AG04450 (cell line): ENCODE results near the gene MIA. TPM values are rescaled to one million over a fixed set of nuclear protein-coding genes. Genes with fewer than 3 reads are reported as not detected.

ENCODE experiments used
- CTCF ChIA-PET: fragments of 300-600, 350-600 bp; formaldehyde crosslinking; extraction: SDS; loops from one replicate; lab custom pipeline; 2022; ENCODE audit warnings: antibody characterized with exemption, inconsistent platforms; lab: Charles Lee
- POLR2A ChIA-PET: fragments of 350-600 bp; formaldehyde crosslinking; extraction: SDS; loops from one replicate; lab custom pipeline; 2021; ENCODE audit warnings: antibody characterized with exemption, inconsistent platforms; lab: Yijun Ruan, JAX
- DNase-seq: peaks from one replicate; pipeline ENCODE4 v3.0.0-alpha.2; 2011; ENCODE audit warnings: low read depth, low spot score
- H3K27ac ChIP-seq: one replicate; pipeline ENCODE4 v1.5.1; 2012; ENCODE audit warnings: low read depth, low read length, control low read depth
- H3K27me3 ChIP-seq: one replicate; pipeline ENCODE4 v1.6.0; 2012; ENCODE audit warnings: low read length; ENCODE audit not compliant: control insufficient read depth, insufficient read depth
- H3K4me3 ChIP-seq: 2 replicates; pipeline ENCODE4 v1.5.1; 2011; ENCODE audit warnings: mild to moderate bottlenecking, low read depth, low read length, control low read depth
- H3K9me3 ChIP-seq: 2 replicates; pipeline ENCODE4 v1.5.1; 2012; ENCODE audit warnings: low read length; ENCODE audit not compliant: control insufficient read depth, insufficient read depth
- polyA plus RNA-seq: library from polyadenylated mRNA; depleted of rRNA; stranded (reverse); fragments of >200 nt; gene quantifications from 2 replicates; pipeline ENCODE4 v1.2.3, GENCODE V29; 2011
- TF ChIP-seq, protein P1 (sequence below): IDR thresholded peaks from 2 replicates; pipeline ENCODE4 v1.5.1; 2011; ENCODE audit warnings: low read depth, low read length, control low read depth, inconsistent platforms

Gene MIA
- polyA plus RNA-seq, 1 experiment, result not detected

DNA sequence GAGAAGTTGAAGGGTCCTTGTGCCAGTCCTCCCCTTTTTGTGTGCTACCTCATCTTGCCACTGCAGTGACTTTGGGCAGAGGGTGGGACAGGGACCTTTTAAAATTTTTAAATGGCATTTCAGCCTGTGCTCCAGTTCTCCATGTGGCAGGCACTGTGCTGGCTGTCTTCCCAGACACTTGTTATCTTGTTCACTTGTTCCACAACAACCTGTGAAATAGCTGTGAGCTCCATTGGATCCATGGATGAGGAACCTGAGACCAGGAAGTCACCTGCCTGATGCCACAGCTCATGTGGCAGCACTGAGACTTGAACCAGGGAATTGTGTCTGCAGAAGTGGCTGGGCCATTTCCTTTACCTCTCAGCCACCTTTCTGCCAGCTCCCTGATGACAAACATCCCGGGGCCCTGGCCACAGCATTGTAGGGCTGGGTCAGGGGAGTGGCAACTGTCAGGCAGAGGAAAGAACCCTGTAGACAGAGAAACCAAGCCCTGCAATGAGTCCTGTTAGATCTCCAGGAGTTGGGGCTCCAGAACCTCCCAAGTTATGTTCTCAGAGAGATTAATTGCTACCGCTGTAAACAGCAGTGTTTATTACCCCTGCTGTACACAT is 30.0 kb downstream of the MIA start:
- DNase-seq, result no peak
- CTCF ChIA-PET, result interaction anchor here (0.7 to 1.4 kb wide), 4 partner anchors 11 to 171 kb away, joined by 3 to 4 read pairs (median 4); partner anchors contain the start of gene MIA
- POLR2A ChIA-PET, result interaction anchor here (0.7 to 1.6 kb wide), 2 partner anchors 28 kb away, joined by 3 to 5 read pairs; no protein-coding TSS in a partner anchor
- H3K4me3 ChIP-seq, result no peak overlapping the region
- no peak overlapping the region for H3K27ac ChIP-seq
- no peaks in the 10 kb centered on the region for H3K27me3 ChIP-seq
- TF ChIP-seq, protein P1, sequence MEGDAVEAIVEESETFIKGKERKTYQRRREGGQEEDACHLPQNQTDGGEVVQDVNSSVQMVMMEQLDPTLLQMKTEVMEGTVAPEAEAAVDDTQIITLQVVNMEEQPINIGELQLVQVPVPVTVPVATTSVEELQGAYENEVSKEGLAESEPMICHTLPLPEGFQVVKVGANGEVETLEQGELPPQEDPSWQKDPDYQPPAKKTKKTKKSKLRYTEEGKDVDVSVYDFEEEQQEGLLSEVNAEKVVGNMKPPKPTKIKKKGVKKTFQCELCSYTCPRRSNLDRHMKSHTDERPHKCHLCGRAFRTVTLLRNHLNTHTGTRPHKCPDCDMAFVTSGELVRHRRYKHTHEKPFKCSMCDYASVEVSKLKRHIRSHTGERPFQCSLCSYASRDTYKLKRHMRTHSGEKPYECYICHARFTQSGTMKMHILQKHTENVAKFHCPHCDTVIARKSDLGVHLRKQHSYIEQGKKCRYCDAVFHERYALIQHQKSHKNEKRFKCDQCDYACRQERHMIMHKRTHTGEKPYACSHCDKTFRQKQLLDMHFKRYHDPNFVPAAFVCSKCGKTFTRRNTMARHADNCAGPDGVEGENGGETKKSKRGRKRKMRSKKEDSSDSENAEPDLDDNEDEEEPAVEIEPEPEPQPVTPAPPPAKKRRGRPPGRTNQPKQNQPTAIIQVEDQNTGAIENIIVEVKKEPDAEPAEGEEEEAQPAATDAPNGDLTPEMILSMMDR, result no peak
- peaks cover 7% of the 10 kb centered on the region; the same call in 1 of the 2 replicates for H3K9me3 ChIP-seq

DNA sequence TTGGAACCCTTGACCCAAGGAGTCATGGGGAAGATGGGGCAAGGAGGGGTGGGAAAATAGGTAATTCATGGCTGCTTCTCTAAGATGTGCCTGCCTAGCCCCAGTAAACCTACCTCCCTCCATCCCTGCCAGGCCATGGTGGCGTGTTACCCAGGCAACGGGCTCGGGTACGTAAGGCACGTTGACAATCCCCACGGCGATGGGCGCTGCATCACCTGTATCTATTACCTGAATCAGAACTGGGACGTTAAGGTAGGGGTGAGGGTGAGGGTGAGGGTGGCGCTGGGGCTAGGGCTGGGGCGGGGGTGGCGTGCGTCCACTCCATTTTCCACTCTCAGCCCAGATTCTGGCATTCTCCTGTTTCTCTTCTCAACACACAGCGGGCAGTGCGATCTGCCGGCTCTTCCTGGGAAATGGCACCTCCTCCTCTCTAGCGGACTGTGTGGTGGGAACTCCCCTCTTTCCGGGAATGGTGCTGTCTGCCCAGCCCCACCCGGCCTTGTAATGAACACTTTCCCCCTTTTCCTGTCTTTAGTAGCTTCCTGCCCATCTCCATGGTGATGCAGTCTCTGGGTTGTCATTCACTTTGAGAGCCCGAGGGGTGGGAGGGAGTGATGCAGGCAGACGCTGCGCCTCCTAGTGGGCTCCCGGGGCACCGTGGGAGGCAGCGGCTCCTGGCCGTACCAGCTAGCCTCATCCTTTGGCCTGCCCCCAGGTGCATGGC is 31.3 kb downstream of the MIA start:
- Histone ChIP-seq H3K4me3 (peak overlapping the region; percentile 35), H3K27me3 (no peaks in the 10 kb centered on the region), H3K27ac (peak overlapping the region; percentile 39), H3K9me3 (peaks cover 7% of the 10 kb centered on the region; the same call in 1 of the 2 replicates)
- ChIA-PET POLR2A (interaction anchor here (0.6 to 1.6 kb wide), 6 partner anchors 8 to 168 kb away, joined by 3 to 8 read pairs (median 4); partner anchors contain the start of gene EGLN2), CTCF (interaction anchor here (0.6 to 1.6 kb wide), 18 partner anchors 10 to 192 kb away, joined by 3 to 15 read pairs (median 4); no protein-coding TSS in a partner anchor)
- peak; percentile 77 for DNase-seq
- TF ChIP-seq, protein P1, result peak; percentile 94

- H3K27ac ChIP-seq, result peak overlapping the region; percentile 31
- H3K27me3 ChIP-seq, result no peaks in the 10 kb centered on the region
- DNase-seq, result no peak
- peaks cover 7% of the 10 kb centered on the region; the same call in 1 of the 2 replicates for H3K9me3 ChIP-seq
- TF ChIP-seq, protein P1, result peak; percentile 33
- CTCF ChIA-PET, result interaction anchor here (0.6 to 1.6 kb wide), 11 partner anchors 9 to 149 kb away, joined by 3 to 15 read pairs (median 6); no protein-coding TSS in a partner anchor
- H3K4me3 ChIP-seq, result no peak overlapping the region
- POLR2A ChIA-PET, result interaction anchor here (0.6 to 1.6 kb wide), 5 partner anchors 9 to 169 kb away, joined by 3 to 8 read pairs (median 4); partner anchors contain the start of gene EGLN2
Observed at GRCh38 chr19:40807147-40808020, 32.1 kb downstream of the MIA start.

- no peak for DNase-seq
- Histone ChIP-seq H3K27ac (no peak overlapping the region), H3K27me3 (no peaks in the 10 kb centered on the region), H3K9me3 (peaks cover 7% of the 10 kb centered on the region; the same call in 1 of the 2 replicates), H3K4me3 (no peak overlapping the region)
- POLR2A ChIA-PET, result no interaction called here
- CTCF ChIA-PET, result interaction anchor here (1.6 kb wide), 1 partner anchor 146 kb away, joined by 15 read pairs; no protein-coding TSS in a partner anchor
- TF ChIP-seq, protein P1, result no peak
Observed at GRCh38 chr19:40808021-40808325, 32.7 kb downstream of the MIA start.
